ENCODE data around the gene PTTG2. TPM values are rescaled to one million over a fixed set of nuclear protein-coding genes. Genes with fewer than 3 reads are reported as not detected.

PTTG2 gene
- total RNA-seq, 1 donor from 2014 or later: 2.5 TPM

DNA sequence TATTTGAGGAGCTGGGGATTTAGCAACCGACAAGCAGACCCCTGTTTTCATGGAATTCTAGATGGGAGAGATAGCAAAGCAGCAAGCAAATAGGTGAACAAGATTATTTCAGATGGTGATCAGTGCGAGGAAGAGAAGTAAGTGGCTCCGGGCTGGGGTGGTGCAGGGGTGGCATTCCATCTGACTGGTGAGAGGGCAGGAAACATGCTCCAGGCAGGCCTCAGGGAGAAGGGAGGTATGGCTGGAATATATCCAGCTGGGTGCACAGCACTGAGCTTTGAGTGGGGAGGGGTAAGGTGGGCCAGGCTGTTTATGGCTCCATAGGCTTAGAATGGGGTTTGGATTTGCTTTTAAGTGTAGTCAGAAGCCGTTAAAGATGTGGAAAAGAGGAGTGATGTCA is 21.2 kb downstream of the PTTG2 start:
- intact Hi-C loops (cut with DNase I): no loop called here
- Histone ChIP-seq H3K4me1 (peaks cover 39% of the 10 kb centered on the region), H3K36me3 (no peaks in the 10 kb centered on the region), H3K27ac (peak overlapping the region; percentile 14), H3K9me3 (no peaks in the 10 kb centered on the region), H3K27me3 (no peaks in the 10 kb centered on the region), H3K4me3 (peak overlapping the region in 1 of 2 donors; percentile 2)
- TF ChIP-seq POLR2A (IDR thresholded peaks at IDR 0.05) (no peak), POLR2AphosphoS5 (IDR thresholded peaks at IDR 0.05; ENCODE audit: insufficient read depth in 1 of 2, low read depth in 1 of 2) (no peak)
- TF ChIP-seq, protein P1, sequence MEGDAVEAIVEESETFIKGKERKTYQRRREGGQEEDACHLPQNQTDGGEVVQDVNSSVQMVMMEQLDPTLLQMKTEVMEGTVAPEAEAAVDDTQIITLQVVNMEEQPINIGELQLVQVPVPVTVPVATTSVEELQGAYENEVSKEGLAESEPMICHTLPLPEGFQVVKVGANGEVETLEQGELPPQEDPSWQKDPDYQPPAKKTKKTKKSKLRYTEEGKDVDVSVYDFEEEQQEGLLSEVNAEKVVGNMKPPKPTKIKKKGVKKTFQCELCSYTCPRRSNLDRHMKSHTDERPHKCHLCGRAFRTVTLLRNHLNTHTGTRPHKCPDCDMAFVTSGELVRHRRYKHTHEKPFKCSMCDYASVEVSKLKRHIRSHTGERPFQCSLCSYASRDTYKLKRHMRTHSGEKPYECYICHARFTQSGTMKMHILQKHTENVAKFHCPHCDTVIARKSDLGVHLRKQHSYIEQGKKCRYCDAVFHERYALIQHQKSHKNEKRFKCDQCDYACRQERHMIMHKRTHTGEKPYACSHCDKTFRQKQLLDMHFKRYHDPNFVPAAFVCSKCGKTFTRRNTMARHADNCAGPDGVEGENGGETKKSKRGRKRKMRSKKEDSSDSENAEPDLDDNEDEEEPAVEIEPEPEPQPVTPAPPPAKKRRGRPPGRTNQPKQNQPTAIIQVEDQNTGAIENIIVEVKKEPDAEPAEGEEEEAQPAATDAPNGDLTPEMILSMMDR (IDR thresholded peaks at IDR 0.05): no peak
- DNase-seq (ENCODE audit: extremely low spot score in 2 of 2): peak in 1 of 2 donors; percentile 58

DNA sequence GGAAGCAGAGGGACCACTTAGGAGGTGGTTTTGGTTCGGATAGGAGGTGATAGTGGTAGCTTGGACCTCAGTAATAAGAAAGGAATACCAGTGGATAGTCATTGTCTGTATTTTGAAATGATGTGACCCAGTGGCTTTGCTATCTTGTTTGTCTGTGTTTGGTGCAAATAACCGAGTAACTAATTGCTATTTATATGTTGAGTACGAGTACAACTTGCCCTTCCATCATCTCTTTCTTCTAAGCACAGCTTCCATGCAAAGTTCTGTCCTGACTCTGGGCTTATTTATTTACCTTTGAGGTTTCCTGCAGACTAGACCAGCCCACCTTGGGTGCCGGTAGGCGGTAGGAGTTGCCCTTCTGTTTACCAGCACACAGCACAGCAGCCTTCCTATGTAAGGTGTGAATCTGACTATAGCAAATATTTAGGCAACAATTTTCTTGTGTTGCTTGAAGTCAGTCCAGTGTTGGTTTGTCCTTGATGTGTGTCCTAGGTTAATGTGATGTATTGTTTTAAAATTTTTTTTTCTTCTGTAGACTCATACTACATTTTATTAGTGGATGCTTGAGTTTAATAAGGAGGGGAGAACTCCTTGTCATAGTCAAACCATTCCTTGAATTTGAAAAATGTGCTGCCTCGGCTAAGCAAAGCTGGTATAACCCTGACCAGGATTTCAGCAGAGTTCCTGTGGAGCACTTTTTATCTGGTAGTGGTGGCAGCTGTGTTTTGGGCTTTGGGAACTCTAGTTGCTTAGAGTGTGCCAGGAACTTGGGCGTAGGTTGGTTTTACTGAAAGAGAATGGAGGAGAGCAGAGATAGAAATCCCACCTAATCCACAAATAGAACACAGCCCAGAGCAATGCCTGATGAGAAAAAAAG is 21.9 kb downstream of the PTTG2 start:
- intact Hi-C loops (cut with DNase I): no loop called here
- no peak for TF ChIP-seq POLR2AphosphoS5 (IDR thresholded peaks at IDR 0.05; ENCODE audit: insufficient read depth in 1 of 2, low read depth in 1 of 2)
- TF ChIP-seq POLR2A (IDR thresholded peaks at IDR 0.05): no peak
- TF ChIP-seq, protein P1 (IDR thresholded peaks at IDR 0.05): no peak
- Histone ChIP-seq H3K4me3 (peak overlapping the region in 1 of 2 donors; percentile 2), H3K4me1 (peaks cover 39% of the 10 kb centered on the region), H3K36me3 (no peaks in the 10 kb centered on the region), H3K9me3 (no peaks in the 10 kb centered on the region), H3K27ac (peak overlapping the region; percentile 14), H3K27me3 (no peaks in the 10 kb centered on the region)
- peak in 1 of 2 donors; percentile 40 for DNase-seq (ENCODE audit: extremely low spot score in 2 of 2)

GRCh38 chr4:37982736-37983135 is 22.5 kb downstream of the PTTG2 start:
- Histone ChIP-seq H3K27me3 (no peaks in the 10 kb centered on the region), H3K9me3 (no peaks in the 10 kb centered on the region), H3K36me3 (no peaks in the 10 kb centered on the region), H3K4me3 (no peak overlapping the region), H3K27ac (peak overlapping the region; percentile 14), H3K4me1 (peaks cover 38% of the 10 kb centered on the region)
- peak in 1 of 2 donors; percentile 55 for DNase-seq (ENCODE audit: extremely low spot score in 2 of 2)
- intact Hi-C loops (cut with DNase I): no loop called here
- no peak for TF ChIP-seq POLR2AphosphoS5 (IDR thresholded peaks at IDR 0.05; ENCODE audit: insufficient read depth in 1 of 2, low read depth in 1 of 2)
- TF ChIP-seq, protein P1 (IDR thresholded peaks at IDR 0.05): no peak
- no peak for TF ChIP-seq POLR2A (IDR thresholded peaks at IDR 0.05)

DNA sequence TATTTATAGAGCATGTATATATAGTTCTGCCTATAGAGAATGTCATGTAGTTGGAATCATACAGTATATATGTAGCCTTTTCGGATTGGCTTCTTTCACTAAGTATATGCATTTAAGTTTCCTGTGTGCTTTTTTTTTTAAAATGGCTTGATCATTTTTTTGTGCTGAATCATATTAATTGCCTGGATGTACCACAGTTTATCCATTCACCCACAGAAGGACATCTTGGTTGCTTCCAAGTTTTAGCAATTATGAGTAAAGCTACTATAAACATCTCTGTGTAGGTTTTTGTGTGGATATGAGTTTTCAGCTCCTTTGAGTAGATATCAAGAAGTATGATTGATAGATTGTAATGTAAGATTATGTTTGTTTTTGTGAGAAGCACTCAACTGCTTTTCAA is 23.8 kb downstream of the PTTG2 start:
- H3K27me3 ChIP-seq: no peaks in the 10 kb centered on the region
- TF ChIP-seq POLR2AphosphoS5 (IDR thresholded peaks at IDR 0.05; ENCODE audit: insufficient read depth in 1 of 2, low read depth in 1 of 2): no peak
- TF ChIP-seq, protein P1 (IDR thresholded peaks at IDR 0.05): no peak
- no peak for TF ChIP-seq POLR2A (IDR thresholded peaks at IDR 0.05)
- no peaks in the 10 kb centered on the region for H3K9me3 ChIP-seq
- intact Hi-C loops (cut with DNase I): no loop called here
- H3K4me1 ChIP-seq: peaks cover 35% of the 10 kb centered on the region
- H3K27ac ChIP-seq: no peak overlapping the region
- no peaks in the 10 kb centered on the region for H3K36me3 ChIP-seq
- DNase-seq (ENCODE audit: extremely low spot score in 2 of 2): no peak
- H3K4me3 ChIP-seq: no peak overlapping the region

DNA sequence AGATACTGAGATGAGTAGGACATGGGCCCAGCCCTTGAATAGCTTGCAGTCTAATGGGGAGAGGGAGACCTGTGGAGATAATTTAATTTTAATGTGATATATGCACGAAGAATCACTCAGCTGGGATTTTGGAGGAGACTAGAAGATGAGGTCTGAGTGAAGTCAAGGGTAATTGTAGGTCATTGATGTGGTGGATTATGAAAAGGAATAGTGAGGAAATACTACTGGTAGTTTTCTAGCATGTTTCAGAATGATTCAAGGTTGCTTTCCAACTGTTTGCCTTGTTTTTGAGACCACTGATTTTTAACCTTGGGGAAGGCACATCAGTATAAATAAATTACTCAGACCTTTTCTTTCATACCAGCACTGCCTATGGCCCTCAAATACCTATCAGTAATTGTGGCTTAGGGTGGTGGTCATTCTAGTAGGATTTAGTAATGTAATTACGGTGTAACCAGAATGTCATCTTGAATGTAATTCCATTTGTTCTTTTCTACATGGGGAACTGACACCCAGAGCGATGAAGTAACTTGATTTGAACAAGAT is 25.6 kb downstream of the PTTG2 start:
- no peak overlapping the region for H3K27ac ChIP-seq
- intact Hi-C loops (cut with DNase I): no loop called here
- TF ChIP-seq, protein P1 (IDR thresholded peaks at IDR 0.05): no peak
- TF ChIP-seq POLR2A (IDR thresholded peaks at IDR 0.05): no peak

More for the DNA sequence above, 25.6 kb downstream of the PTTG2 start:
- Histone ChIP-seq H3K27me3 (no peaks in the 10 kb centered on the region), H3K36me3 (no peaks in the 10 kb centered on the region), H3K4me1 (peaks cover 48% of the 10 kb centered on the region), H3K4me3 (no peak overlapping the region), H3K9me3 (no peaks in the 10 kb centered on the region)
- DNase-seq (ENCODE audit: extremely low spot score in 2 of 2): peak in 1 of 2 donors; percentile 4
